GM21825 (cell line): ENCODE measurements around the gene UNC13A.
"Not testable (repeated sequence)": the region's sequence is repeated elsewhere in the genome, so short reads cannot be mapped to it uniquely, and the experiment has no call there.

Experiments used
- ATAC-seq: cut with Tn5 transposase; IDR thresholded peaks from one replicate; pipeline ENCODE4 v1.9.1; 2021; ENCODE audit warnings: mild to moderate bottlenecking, moderate library complexity; ENCODE audit not compliant: unreplicated experiment

The UNC13A gene

DNA sequence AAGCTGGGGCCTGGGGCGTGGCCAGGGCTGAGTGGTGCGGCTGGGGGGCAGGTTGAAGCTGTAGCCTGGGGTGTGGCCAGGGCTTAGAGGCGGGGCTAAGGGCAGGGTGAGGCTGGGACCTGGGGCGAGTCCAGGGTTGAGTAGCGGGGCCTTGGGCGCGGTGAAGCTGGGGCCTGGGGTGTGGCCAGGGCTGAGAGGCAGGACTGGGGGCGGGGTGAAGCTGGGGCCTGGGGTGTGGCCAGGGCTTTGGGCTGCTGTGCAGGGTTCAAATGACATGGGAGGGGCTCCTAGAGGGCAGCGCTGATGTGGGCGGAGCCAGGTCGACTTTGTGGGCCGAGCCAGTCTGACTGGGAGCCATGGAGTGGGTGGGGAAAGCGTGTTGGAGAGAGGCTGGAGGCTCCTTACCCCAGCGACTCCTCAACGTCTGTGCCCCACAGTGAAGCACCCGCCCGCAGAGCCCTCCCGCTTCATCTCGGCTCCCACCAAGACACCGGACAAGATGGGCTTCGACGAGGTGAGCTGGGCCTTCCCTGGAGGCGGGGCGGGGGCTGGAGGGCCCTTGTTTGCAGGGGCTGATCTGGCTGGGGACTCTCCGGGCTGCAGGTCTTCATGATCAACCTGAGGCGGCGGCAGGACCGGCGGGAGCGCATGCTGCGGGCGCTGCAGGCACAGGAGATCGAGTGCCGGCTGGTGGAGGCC, 111.2 kb downstream of the UNC13A start:
- ATAC-seq: no peak

DNA sequence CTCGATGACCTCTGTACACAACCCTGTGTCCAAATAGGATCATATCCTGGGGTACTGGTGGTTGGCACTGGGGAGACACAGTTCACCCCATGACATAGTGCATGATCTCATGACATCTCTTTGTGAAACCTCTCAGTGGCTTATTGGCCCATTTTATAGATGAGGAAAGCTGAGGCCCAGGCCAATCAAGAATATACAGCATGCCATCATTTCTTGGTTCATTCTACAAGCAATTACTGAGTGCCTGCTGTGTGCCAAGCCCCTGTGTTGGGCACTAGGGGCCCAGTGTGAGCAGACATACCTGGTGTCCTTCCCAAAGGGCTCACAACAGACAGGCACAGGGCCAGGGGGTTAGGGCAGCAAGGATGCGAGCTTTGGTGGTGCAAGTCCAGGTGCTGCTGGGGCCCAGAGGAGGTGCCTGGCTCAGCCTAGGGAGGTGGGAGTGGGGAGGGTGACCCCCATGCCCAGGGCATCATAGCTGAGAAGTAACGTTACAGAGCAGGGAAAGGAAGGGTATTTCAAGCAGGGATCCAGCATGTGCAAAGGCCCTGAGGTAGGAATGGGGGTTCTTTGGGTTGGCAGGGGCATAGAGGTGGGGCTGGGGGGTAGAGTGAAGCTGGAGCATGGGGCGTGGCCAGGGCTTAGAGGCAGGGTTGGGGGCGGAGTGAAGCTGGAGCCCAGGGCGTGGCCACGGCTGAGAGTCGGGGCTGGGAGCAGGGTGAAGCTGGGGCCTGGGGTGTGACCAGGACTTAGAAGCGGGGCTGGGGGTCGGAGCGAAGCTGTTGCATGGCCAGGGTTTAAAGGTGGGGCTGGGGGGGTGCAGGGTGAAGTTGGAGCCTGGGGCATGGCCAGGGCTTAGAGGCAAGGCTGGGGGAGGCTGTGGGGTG, 112.0 kb downstream of the UNC13A start:
- no peak for ATAC-seq

DNA sequence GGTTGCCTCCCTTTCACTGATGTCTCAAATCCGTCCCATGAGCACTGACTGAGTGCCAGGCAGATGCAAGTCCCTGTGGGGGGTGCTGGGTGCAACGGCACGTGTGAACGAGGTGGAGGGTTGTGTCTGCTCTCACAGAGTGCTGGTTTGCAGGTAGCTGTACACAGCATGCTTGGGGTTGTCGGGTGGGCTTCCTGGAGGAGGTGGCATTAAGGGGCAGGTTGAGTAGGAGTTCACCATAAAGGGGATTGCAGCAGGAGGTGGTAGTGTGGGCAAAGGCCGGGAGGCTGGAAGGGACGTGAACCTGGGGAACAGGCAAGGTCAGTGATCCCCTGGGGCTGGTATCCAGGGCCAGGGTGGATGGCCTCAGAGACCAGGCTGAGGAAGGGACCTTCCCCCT, 115.5 kb downstream of the UNC13A start:
- no peak for ATAC-seq

DNA sequence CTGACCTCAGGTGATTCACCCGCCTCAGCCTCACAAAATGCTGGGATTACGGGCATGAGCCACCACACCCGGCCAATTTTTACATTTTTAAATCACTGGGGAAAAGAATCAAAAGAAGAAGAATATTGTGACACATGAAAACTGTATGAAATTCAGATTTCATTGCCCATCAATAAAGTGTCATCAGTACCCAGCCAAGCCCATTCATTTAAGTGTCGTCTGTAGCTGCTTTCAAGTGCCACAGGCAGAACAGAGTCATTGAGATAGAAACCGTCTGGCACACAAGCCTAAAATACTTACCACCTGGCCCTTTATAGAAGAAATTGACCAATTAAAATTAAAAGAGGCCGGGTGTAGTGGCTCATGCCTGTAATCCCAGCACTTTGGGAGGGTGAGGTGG, 117.4 kb downstream of the UNC13A start:
- no peak for ATAC-seq

DNA sequence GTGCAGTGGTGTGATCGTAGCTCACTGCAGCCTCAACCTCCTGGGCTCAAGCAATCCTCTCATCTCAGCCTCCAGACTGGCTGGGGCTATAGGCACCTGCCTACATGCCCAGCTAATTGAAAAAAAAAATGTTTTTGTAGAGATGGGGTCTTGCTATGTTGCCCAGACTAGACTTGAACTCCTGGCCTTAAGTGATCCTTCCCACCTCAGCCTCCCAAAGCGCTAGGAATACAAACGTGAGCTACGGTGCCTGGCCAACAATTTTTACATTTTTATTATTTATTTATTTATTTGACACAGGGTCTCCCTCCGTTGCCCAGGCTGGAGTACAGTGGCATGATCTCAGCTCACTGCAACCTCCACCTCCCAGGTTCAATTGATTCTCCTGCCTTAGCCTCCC, 117.9 kb downstream of the UNC13A start:
- not testable (repeated sequence) for ATAC-seq

DNA sequence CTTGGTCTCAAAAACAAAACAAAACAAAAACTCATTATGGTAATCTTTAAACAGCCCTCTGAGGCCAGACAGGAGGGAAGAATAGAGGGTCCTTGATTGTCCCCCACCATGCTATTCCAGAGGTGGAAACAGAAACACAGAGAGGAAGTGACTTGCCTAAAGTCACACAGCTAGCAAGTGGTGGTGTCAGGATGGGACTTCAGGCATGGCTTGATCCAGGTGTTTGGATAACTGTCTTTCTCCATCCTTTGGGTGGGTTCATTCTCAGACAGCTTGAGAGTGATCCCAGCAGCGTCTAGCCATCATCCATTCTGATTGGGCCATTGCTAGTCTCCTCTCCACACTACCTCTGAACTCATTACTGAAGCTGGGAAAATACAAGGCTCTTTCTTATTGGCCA, 120.2 kb downstream of the UNC13A start:
- ATAC-seq: no peak

DNA sequence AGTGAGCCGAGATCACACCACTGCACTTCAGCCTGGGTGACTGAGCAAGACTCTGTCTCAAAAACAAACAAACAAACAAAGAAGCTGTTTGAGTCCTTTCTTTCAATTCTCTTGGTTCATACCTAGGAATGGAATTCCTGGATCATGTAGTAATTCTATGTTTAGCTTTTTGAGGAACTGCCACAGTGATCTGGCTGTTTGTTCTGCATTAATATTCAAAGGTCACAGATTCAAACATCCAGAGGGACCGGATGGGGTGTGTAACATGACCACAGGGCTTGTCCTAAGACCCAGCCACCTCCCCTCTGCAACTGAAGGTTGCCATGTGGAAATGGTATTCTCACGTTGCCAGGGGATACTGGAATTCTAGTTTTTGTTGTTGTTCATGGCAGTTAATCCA, 122.5 kb downstream of the UNC13A start:
- no peak for ATAC-seq

DNA sequence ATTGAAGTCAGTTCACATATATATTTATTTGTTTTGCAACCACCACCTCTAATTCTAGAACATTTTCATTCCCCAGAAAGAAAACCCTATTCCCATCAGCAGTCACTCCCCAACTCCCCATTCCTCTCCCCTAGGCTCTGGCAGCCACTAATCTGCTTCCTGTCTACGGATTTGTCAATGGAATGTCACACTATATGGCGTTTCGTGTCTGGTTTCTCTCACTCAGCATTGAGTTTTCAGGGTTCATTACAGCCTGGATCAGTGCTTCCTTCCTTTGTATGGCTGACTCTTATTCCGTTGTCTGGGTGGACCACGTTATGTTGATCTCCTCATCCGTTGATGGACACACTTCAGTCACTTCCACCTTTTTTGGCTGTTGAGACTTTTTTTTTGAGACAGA, 123.4 kb downstream of the UNC13A start:
- no peak for ATAC-seq

DNA sequence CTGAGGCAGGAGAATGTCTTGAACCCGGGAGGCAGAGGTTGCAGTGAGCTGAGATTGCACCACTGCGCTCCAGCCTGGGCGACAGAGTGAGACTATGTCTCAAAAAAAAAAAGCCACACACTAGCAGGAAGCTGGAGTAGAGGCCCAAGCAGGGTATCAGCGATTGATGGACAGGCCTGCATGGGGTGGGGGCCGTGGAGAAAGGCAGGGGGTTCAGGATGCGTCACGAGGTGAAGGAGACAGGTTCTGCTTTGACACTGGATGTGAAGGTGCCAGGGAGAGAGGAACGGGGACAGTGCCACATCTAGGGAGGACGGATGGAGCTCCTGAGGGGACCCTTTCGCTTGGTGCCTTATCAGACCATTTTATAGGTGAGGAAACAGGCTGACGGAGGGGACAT, 125.6 kb downstream of the UNC13A start:
- no peak for ATAC-seq

DNA sequence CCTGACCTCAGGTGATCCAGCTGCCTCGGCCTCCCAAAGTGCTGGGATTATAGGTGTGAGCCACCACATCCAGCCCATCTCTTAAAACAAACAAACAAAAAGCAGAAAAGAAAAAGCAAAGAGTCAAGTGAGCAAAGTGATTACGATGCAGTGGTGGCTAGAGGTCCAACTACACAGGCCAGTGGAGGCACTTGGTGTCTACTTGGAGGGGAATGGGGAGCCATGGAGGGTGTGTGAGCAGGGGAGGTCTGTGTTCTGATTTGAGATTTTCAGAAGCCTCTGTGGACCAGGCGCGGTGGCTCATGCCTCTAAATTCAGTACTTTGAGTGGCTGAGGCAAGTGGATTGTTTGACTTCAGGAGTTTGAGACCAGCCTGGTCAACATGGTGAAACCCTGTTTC, 126.1 kb downstream of the UNC13A start:
- ATAC-seq: no peak

DNA sequence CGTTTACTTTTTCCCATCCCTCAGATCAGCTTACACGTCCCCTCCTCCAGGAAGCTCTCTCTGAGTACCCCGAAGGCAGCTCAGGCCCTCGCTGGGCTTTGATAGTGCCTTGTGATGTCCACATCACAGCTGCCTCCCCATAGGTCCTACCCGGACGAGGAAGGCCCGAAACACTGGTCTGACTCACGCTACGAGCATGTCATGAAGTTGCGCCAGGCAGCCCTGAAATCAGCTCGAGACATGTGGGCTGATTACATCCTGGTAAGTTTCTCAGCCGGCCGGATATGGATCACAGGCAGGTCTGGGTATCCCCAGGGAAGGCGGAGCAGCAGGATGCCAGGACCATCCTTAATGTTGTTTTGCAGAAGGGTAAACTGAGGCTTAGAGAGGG, 128.0 kb downstream of the UNC13A start:
- no peak for ATAC-seq

DNA sequence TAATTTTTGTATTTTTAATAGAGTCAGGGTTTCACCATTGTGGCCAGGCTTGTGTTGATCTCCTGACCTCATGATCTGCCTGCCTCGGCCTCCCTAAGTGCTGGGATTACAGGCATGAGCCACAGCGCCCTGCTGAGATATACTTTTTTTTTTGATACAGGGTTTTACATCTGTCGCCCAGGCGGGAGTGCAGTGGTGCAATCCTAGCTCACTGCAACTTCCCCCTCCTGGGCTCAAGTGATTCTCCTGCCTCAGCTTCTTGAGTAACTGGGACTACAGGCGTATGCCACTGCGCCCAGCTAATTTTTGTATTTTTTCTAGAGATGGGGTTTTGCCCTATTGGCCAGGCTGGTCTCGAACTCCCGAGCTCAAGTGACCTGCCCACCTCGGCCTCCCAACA, 130.7 kb downstream of the UNC13A start:
- ATAC-seq: no peak

DNA sequence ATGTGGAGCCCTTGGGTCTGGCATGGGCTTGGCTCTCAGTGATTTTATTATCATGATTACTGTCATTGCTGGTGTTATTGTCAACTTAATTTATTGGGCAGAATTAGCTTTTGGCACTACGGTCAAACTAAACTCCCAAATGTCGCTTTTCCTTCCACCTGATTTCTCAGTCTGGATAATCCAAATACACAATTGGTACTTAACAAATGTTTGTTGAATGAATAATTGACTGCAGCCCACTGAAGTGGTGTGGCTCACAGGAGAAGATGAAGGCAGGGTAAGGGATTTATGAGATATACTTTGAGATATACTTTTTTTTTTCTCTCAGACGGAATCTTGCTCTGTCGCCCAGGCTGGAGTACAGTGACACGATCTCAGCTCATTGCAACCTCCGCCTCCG, 131.2 kb downstream of the UNC13A start:
- ATAC-seq: no peak

DNA sequence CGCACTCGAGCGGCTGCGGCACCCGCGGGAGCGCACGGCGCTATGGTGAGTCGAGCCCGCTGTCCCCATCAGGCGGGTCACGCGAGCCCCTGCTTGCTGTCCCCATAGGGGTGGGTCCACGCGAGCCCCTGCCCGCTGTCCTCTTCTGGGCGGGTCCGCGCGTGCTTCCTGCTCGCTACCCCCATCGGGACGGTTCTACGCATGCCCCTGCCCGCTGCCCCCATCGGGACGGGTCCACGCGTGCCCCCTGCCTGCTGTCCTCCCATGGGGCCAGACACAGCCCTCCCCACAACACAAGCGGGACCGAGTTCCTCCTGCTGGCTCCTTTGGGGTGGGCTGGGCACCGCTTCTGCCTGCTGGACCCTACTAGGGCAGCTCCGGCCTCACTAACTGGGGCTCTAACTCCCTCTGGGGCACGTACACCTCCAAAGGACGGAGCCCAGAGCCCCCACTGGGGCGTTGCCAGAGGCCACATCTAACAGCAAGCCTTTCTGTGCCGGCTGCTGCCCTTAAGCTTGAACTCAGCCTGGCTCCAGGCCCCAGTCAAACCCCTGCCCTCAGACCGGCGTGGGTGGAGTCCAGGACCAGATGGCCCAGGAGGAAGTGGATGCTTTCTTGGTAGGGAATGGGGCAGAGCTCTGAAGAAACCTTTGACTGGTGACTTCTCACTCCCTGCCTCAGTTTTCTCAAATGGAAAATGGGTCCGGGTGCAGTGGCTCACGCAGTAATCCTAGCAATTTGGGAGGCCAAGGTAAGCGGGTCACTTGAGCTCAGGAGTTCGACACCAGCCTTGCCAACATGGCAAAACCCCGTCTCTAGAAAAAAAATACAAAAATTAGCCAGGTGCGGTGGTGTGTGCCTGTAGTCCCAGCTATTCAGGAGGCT, 132.0 kb downstream of the UNC13A start:
- peak; percentile 30 for ATAC-seq

DNA sequence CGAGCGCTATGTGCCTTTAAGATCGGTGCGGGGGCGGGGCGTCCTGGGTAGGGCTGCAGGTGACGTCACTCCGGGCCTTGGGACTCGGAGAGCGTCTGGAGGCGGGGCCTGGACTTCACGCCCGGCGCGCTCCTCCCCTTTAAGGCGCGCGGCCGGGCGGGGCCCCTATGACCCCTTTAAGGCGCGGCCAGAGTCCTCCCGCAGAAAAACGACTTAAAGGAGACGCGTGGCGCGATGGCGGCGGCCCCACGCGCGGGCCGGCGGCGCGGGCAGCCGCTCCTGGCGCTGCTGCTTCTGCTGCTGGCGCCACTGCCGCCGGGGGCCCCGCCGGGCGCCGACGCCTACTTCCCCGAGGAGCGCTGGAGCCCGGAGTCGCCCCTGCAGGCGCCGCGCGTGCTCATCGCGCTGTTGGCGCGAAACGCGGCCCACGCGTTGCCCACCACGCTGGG, 132.7 kb downstream of the UNC13A start, which contains the start of gene COLGALT1:
Gene COLGALT1 (plus strand): TSS at position 170 of the 449 bp plus-strand sequence. CDS start 65 bp downstream, at position 235.
- ATAC-seq: peak; percentile 81

DNA sequence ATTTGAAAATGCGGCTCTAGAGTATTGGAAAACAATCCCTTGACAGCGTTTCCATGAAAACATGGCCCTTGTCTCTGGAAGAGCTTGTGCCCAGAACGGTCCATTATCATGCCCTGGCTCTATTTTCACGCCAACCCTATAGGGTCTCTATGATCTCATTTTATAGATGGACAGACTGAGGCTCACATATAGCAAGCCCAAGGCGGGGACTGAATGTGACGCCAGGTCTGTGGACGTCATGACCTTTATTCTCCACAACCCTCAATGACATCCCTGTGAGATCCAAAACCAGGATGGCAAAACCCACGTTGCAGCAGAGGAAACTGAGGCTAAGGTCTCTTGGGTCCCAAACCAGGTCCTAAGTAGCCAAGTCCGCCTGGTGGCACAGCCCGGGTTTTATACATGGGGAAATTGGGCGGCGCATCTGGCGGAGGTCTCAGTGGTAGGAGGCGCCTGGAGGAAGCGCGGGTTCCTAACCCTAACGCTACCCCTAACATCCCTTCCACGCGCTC, 133.1 kb downstream of the UNC13A start:
- ATAC-seq: no peak

DNA sequence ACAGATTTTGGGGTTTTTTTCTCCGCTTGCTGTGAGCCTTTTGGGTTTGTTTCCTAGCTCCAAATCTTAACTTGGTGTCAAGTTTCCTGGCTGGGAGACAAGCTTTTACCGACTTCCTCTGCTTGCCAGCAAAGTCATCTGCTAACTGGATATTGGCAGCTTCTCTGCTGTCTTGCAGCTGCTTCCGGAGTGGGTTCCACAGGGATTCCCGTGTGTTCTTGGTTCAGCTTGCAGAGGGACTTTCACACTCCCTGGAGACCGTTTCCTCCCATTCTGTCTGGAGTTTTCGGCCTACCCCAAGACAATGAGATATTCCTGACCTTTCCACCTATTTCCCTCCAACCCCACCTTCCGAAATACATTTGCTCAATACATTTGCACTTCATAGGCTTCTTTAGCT, 134.9 kb downstream of the UNC13A start:
- ATAC-seq: no peak

DNA sequence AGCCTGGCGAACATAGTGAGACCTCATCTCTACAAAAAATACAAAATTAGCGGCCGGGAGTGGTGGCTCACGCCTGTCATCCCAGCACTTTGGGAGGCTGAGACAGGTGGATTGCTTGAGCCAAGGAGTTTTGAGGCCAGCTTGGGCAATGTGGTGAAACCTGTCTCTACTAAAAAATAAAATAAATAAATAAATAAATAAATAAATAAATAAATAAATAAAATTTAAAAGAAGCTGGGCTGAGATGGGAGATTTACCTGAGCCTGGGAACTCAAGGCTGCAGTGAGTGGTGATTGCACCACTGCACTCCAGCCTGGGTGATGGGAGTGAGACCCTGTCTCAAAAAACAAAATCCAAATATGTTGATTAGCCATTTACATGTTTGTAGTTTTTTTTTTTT, 135.4 kb downstream of the UNC13A start:
- not testable (repeated sequence) for ATAC-seq
